ENCODE measurements around the gene POU3F2.

Gene POU3F2

DNA sequence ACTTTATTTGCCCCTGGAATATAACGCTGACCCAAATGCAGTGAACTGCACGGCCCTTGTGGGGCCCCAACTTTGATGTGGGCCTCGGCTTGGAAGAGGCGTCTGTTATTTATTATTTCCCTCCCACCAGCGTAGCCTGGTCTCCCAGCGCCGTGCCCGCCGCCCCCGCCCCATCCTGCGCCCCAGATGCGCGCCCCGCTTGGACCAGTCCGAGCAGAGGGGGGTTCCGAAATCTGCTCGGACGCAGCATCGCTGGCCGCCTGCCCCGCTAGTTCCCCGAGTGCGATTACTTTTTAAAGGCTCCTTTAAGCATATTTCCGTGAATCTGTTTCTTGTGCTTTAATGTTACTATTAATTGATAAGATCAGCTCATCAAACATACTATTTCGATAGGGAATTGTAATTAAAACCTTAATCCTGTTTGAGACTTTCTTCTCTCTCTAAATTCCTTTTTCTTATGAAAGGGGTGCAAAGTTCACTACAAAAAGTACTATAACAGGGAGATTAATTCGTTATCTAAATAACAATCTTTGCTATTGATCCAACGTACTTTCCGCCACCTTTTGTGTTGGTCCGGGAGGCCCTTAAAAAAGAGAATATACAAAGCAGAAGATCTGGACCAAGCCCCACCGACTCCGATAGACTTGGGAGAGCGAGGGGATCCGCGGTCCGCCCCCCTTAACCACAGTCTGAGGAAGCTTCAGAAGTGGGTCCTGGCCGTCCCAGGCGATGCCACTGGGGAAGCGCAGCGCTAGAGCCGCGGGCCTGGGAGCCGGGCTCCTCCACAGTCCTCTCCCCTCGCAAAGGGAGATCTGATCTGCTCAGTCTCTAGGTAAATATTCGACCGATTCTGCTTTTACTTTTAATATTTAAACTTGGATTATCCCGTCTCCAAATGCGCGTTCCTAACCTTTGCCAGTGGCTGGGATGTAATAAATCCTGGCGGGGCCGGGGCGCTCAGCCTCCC, 10.2 kb downstream of the POU3F2 start:
- no peak for DNase-seq

DNA sequence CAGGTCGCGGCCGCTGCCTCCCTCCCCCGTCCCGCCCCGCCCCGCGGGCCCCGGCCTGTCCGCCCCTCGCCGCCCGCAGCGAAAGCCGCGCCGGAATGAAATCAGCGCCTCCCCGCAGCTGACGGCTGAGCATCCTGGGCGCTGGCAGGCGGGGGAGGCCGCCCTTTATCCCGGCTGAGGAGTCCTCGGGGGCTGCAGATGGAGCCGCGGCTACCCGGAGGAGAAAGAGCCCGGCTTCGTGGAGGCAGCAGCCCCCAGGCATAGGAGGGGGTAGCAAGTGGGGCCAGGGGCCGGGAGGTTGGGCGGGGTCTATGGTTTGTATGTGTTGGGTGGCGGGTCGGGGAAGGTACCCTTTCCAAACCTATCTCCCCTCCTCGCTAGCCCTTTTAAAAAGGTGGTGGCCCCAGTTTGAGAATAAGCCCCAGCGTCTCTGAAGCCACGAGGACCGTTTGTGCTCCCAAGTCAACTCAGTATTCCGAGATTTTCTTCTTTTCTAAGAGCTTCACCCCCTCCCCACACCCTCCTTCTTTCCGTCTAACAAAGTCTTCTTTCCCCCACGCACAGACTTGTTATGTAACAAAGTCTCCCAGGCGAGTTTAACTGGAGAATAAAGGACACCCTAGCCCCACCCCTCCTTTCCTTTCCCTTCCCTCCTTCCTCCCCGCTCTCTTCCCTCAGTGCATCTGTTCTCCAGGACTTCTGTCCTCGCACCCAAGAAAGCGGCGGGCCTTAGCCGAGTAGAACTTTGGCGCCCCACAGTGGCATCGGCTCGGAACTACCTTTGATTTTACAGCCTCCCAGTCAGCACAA, 11.0 kb downstream of the POU3F2 start:
- peak; percentile 87 for DNase-seq

DNA sequence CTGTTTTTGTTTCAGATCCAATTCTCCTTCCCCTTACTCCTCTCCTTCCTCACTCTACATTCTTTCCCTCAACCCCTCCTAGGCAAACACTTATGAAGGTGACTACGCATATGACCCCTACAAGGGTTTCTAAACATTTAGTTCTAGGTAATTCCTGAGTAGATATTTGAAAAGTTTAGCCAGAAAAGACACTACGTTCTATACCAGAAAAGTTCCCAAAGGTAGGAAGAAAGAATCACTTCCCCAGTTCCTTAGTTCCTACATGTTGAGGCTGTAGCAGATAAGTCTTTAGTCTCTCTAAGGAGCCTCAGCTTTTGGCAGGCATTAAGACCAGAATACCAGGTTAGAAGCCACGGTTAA, 11.6 kb downstream of the POU3F2 start:
- no peak for DNase-seq

DNA sequence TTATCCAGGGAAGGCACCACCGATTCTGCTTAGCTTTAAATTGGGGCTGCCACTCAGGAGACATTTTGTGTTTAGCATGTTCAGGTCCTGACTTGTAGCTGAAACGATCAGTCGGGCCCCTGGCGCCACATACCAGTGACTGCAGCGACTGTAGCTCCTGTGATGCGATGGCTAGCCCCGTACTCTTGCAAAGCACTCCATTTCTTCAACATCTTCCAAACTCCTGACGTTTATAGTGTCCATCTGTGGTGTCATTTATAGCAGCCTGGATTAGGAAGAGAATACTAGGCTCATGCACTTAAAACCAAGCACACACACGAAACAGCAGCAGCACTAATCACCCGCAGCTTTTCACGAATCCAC, 13.0 kb downstream of the POU3F2 start:
- no peak for DNase-seq

DNA sequence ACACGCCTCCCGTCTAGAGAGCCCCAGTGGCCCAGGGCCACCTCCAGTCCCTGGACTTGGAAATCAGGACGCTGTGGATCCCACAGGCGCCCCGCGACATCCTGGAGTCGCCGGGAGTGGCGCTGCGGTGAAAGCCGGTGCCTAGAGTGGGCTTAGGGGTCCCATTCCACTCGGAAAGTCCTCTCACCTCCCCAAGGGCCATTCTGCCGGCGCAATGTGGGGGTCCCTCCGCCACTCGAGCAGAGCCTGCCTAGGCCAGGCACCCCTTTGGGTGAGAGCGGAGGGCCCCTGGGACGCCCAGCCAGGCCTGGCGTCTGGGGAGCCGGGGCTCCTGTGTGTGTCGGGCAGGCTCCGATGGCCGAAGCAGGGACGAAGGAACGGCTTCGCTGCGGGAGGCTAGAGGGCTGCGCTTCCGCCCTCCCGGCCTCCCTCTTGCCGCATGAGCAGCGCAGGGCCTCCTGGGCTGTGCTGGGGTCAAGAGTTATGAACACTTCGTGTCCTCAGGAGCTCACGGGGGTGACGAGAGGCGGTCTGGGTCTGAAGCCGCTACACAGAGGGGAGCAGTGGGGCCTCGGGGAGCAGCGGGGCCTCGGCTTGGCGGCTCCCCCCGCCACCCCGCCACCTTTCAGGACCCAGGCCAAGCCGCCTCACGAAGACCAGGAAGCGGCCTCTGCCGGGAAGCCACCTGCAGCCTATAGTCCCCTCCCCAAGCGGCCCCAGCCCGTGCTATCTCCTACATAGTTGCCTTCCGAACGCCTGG, 13.6 kb downstream of the POU3F2 start:
- DNase-seq = no peak

DNA sequence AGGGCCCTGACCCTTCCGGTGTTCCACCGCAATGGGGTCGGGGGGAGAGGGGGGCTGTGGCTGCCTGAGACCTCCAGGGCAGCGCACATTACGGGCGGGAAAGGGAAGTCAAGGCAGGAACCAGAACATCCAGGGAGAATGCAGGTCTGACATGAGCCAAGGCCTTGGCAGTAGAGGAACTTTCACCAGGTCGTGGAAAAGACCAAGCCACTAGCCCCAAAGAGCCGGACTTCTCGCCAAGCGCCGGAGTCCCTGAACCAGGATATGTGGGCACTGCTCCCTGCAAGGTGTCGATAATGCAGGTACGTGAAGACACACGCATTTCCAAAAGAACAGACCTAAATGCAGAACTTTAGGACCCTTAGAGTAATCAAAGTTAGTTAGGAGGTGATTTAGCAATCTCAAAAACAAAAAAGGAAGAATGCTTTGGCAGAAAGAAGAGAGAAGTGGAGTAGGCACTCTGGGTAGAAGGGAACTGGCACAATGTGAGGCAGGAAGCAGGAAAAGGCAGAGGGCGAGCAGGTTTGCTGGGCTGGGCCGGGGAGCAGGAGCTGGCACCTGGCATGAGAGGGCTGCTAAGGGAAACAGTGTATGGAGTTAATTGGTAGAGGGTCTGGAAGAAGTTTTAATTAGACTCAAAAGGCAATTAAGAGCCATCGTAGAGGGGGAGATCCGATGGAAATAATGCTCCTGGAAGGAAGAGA, 14.3 kb downstream of the POU3F2 start:
- no peak for DNase-seq

DNA sequence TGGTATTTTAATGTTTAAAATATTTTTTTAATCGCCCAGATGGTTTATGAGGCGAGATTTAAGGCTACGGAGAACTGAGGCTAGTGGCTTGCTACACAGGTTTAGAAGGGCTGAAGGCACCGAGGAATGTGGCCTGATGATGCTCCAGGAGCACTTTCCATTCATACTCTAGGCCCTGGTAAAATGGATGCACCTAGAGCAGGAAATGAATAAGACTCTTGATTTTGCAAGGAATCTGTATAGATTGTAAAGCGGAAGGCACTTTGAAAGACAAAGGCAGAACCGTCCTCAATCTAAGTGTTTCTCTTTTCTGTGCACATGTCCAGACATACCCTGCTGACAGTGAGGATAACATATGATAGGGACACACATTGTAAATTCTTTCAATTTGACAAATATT, 30.1 kb downstream of the POU3F2 start:
- no peak for DNase-seq

DNA sequence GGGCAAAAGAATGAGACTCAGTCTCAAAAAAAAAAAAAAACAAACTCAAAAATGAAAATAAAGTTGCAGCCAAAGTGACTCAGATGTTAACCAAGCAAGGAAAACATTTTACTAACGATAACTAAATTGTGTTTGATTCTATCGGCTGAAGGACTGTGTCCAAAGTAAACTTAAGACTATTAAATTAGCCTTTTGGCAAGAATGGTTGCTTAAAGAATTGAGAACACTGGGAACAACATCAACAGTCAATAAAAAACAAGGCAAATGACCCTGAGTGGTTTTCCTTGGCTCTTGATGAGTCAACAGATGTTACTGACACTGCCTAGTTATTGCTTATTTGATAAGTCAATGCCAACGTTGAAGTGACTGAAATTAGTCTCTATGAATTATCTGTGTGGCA, 36.7 kb downstream of the POU3F2 start:
- no peak for DNase-seq

DNA sequence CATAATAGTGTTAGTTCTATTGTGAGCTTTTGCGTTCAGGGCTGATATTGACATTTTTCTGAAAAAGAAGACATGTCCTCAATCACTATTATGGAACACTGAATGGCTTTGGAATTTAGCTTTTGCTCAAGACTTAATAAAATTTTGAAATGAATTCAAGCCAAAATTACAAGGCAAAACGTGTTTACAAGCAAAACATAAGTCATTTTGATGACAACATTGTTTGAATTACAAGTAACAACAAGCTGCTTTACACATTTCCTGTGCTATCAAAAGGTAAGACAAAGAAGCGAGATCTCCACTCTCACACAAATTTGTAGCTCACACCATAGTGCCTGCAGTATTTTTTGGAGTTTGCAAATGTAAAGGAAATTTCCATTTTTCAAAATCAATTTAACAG, 37.4 kb downstream of the POU3F2 start:
- no peak for DNase-seq

DNA sequence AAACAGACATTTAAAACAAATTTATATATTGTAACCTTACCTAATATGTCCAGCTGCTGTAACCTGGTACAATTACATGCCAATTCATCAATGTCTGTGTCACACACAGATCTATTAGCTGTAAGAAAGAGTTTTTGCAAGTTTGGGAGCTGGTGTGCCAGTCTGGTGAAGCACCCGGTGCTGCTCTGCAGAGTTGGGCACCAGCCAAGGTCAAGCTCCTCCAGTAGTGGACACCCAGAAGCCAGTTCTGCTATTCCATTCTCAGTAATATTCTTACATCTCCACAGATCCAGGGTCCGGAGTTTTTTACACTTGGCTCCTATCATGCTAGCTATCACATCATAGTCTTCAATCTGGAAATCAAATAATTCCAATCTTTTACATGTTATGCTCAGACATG, 41.0 kb downstream of the POU3F2 start:
- no peak for DNase-seq

DNA sequence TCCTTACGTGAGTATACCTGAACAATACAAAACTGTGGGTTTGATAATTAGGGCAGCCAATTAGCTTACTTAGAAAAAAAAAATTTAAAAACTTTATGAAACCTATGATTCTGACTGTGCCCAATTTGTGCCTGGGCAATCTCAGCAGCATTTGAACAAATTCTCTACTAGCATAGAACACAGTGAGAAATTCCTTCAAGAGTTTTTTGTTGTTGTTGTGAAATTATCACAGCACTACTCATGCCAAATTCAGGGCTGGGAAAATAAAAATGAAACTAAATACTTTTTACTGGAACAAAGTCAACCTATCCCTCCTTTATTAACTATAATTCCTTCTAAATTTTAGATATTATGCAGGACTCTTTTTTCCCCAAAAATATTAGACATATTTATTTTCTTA, 42.9 kb downstream of the POU3F2 start:
- no peak for DNase-seq

DNA sequence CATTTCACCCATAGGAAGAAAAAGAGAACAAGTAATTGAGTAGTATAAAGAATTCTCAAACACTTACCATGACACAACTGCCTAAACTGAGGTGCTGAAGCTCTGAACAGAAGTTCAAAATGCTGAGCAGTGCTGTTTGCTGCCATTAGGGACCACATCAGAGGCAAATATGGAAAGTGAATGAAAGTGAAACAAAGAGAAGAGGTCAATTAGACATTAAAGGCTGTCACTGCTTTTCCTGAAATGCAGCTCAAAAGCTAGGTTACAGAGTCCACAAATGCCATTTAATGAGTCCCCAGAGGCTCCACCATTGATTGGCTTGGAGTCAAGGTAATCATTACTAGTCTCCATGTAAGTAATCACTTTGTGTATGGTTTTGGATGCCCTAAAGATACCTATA, 46.1 kb downstream of the POU3F2 start:
- peak; percentile 21 for DNase-seq

DNA sequence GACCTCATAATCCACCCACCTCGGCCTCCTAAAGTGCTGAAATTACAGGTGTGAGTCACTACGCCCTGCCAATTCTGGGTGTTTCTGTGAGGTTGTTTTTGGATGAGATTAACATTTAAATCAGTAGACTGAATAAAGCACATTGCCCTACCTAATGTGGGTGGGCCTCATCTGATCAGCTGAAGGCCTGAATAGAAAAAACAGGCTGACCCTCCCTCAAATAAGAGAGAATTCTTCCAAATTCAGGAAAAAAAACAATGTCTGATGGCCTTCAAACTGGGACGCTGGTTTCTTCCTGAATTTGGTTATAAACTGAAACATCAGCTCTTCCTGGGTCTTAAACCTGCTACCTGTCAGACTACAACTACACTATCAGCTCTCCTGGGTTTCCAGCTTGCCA, 51.0 kb downstream of the POU3F2 start:
- no peak for DNase-seq

DNA sequence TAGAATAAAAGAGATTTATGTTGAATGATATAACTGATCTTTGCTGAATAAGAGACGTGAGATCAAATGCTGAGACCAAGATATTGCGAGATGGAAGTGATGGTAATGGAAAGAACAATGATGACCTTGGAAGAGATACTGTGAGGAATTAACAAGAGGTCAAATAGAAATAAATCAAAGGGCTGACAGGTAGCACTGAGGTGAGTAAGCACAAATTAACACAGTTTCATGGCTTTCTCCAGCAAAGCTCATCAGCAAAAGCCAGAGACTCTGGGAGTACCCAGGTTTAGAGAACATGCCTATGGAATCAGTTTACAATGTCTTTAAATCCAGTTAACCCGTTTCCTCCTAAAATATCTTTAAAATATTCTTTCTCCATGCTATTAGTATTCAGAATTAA, 53.3 kb downstream of the POU3F2 start:
- no peak for DNase-seq

All from NCI-H1105 (cell line).